ENCODE data around the gene RFK. TPM values are rescaled to one million over a fixed set of nuclear protein-coding genes. Genes with fewer than 3 reads are reported as not detected.
"Not testable (repeated sequence)": the region's sequence is repeated elsewhere in the genome, so short reads cannot be mapped to it uniquely, and the experiment has no call there.

Gene RFK
- 10.1 TPM for polyA plus RNA-seq (2012; ENCODE audit: missing spikeins)

DNA sequence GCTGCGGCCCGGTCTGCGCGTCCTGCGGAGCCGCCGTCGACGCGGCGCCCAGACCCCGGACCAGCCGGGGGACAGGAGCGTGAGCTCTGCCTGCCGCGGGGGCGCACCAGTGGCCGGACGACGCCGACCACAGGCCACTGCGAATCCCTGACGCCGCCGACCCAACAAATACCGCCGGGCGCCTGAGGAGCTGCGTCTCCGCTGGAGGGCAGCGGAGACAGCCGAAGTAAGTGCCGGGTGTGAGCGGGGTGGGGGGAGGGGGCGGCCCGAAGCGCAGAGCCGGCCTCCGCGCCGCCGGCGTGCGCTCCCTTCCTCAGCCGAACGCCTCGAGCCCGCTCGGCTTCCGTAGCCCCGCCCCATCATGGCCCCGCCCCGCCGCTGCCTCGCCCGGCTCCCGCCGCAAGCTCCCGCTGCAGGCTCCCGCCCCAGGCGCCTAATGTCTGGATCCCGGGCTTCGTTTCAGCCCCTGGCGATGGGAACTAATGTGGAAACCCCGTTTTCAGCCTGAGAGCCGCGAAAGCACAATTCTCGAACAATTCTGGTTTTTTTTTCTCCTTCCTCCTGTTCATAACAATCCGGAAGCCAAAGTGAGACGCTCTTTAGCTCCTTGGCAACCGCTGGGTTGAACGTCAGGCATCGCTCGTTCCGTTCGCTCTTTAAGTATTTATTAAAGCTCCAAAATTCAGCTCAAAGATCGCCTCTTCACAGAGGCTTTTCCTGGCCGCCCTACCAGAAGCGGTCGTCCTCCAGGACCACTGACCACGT is at the start of gene RFK:
Gene RFK, minus strand, starts transcription at position 232 of the 765 bp plus-strand sequence. CDS start 255 bp downstream, outside the sequence.
- DNase-seq (ENCODE audit: insufficient read length) (peak; percentile 81), FAIRE-seq (peak; percentile 98)
- TF ChIP-seq POLR2AphosphoS5 (IDR thresholded peaks at IDR 0.05; ENCODE audit: low read depth, low read length) (no peak; the same call in 1 of the 2 replicates), POLR2A (IDR thresholded peaks at IDR 0.05; ENCODE audit: low read depth, low read length) (peak; percentile 63; the same call in 1 of the 2 replicates), TAF1 (IDR thresholded peaks at IDR 0.05; ENCODE audit: borderline replicate concordance, low read depth, low read length) (peak; percentile 75)

DNA sequence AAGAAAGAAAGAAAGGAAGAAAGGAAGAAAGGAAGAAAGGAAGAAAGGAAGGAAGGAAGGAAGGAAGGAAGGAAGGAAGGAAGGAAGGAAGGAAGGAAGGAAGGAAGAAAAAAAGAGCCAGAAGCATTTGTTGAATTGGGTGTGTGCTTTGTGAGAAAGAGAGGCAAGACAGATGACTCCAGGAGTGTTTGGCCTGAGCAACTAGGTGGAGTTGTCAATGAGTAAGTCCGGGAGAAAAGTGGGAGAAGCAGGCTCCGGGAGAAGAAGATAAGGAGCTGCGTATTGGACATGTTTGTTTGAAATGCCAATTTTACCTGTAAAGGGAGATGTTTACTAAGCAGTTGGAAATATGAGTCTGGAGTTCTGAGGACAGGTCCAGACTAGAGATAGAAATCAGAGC is 49.7 kb upstream of the RFK start:
- DNase-seq (ENCODE audit: insufficient read length), result no peak
- TF ChIP-seq POLR2A (IDR thresholded peaks at IDR 0.05; ENCODE audit: low read depth, low read length), result no peak
- TF ChIP-seq POLR2AphosphoS5 (IDR thresholded peaks at IDR 0.05; ENCODE audit: low read depth, low read length), result no peak
- TF ChIP-seq TAF1 (IDR thresholded peaks at IDR 0.05; ENCODE audit: borderline replicate concordance, low read depth, low read length), result no peak
- FAIRE-seq, result no peak

DNA sequence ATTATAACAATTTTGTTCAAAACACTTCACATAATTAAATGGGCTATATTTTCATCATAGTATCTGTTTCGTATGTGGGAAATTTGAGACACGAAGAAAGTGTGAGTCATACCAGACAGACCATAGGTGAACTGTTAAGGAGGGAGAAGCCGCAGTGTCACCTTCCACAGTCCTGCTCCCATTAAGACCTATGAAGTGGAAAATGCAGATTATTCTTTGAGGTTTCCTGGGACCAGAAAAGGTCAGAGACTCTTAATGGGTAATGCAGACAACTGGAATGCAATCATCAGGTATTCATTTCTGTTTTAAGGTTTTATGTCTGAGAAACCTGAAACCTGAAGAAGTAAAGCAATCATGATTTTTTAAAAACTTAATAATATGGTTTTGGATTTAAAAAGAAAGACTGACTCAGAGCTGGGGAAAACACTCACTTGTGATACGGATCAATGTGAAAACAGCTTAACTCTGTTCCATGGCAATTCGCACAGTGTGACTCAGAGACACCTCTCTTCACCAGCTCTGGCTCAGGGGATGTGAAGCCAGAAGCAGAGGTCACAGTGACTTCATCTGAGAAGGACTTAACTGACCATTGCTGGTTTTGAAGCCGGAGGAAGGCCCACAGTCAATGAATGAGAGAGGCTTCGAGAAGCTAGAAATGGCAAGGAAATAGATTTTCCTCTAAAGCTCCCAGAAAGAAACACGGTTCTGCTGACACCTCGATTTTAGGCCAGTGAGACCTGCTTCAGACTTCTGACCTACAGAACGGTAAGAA is 47.5 kb upstream of the RFK start:
- TF ChIP-seq POLR2AphosphoS5 (IDR thresholded peaks at IDR 0.05; ENCODE audit: low read depth, low read length) (no peak), TAF1 (IDR thresholded peaks at IDR 0.05; ENCODE audit: borderline replicate concordance, low read depth, low read length) (no peak), POLR2A (IDR thresholded peaks at IDR 0.05; ENCODE audit: low read depth, low read length) (no peak)
- no peak for DNase-seq (ENCODE audit: insufficient read length)
- peak; percentile 63 for FAIRE-seq

DNA sequence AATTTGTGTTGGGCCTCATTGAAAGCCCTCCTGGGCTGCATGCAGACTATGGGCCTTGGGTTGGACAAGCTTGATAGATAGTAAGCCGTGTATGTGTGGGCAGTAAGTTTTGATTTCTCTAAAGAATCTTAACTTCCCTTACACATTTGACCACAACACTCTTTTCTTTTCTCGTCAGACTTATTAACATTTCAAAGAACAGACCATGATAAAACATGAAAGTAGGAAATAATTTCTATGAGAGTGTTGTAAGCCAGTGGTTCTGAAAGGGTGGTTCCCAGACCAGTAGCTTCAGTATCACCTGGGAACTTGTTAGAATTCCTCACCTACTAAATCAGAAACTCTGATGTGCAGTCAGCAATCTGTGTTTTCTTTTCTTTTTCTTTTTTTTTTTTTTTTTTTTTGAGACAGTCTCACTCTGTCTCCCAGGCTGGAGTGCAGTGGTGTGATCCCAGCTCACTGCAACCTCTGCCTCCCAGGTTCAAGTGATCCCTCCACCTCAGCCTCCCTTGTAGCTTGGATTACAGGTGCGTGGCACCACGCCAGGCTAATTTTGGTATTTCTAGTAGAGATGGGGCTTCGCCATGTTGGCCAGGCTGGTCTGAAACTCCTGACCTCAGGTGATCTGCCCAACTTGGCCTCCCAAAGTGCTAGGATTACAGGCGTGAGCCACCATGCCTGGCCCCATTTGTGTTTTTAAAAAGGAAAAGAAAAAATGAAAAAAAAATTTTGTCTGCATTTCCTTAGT is 44.8 kb upstream of the RFK start:
- TF ChIP-seq POLR2A (IDR thresholded peaks at IDR 0.05; ENCODE audit: low read depth, low read length) (no peak), TAF1 (IDR thresholded peaks at IDR 0.05; ENCODE audit: borderline replicate concordance, low read depth, low read length) (no peak), POLR2AphosphoS5 (IDR thresholded peaks at IDR 0.05; ENCODE audit: low read depth, low read length) (no peak)
- DNase-seq (ENCODE audit: insufficient read length) (no peak), FAIRE-seq (peak; percentile 27)

DNA sequence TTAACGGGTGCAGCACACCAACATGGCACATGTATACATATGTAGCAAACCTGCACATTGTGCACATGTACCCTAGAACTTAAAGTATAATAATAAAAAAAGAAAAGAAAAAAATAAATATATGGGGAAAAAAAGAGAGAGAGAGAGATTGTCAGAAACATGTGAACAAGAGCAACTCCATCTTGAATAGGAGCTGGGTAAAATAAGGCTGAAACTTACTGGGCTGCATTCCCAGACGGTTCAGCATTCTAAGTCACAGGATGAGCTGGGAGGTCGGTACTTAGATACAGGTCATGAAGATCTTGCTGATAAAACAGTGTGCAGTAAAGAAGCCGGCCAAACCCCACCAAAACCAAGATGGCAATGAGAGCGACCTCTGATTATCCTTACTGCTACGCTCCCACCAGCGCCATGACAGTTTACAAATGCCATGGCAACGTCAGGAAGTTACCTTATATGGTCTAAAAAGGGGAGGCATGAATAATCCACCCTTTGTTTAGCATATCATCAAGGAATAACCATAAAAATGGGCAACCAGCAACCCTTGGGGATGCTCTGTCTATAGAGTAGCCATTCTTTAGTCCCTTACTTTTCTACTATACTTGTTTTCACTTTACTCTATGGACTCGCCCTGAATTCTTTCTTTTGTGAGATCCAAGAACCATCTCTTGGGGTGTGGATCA is 42.9 kb upstream of the RFK start:
- FAIRE-seq; DNase-seq (ENCODE audit: insufficient read length): not testable (repeated sequence)

DNA sequence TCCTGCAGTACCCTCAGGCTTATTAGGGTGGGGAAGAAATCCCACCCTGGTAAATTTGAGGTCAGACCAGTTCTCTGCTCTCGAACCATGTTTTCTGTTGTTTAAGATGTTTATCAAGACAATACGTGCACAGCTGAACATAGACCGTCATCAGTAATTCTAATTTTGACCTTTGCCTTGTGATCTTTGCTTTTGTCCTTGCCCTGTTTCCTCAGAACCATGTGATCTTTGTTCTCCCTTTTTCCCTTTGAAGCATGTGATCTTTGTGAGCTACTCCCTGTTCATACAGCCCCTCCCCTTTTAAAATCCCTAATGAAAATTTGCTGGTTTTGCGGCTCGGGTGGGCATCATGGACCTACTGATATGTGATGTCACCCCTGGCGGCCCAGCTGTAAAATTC is 40.7 kb upstream of the RFK start:
- not testable (repeated sequence) for DNase-seq (ENCODE audit: insufficient read length); FAIRE-seq

DNA sequence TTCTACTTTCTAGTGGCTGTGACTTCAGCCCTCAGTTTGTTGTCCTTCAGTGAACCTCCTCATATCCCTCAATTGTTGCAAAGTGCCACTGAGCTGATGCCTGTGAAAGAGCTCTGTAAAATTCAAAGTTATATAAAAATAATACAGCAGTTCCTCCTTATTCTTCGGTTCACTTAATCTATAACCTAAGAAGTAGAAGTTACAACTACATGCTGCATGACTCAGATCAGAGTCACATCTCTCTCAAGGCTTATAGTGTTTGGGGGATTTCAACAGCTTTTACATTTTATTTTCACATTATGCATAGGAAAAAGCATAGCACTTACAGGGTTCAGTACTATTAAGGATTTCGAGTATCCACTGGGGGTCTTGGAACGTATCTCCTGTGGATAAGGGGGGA is 39.6 kb upstream of the RFK start:
- TF ChIP-seq TAF1 (IDR thresholded peaks at IDR 0.05; ENCODE audit: borderline replicate concordance, low read depth, low read length) (no peak), POLR2AphosphoS5 (IDR thresholded peaks at IDR 0.05; ENCODE audit: low read depth, low read length) (no peak), POLR2A (IDR thresholded peaks at IDR 0.05; ENCODE audit: low read depth, low read length) (no peak)
- DNase-seq (ENCODE audit: insufficient read length) (no peak), FAIRE-seq (no peak)

DNA sequence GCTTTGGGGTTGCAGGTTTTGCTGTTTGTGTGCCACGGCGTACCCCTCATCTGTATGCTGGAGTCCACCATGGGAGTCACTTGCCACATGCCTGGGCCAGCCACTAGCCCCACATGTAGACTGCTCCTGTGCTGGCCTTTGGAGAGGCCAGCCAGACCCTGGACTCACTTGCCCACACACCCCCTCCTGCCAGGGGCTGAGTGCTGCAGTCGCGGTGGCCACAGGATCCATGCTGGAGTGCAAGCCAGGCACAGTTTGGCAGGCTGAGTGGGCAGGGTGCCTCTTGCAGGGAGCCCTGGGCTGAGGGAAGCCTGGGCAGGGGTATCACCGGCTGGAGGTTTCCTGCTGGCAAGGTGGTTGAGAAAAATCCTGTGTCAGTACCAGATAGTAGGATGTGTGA is 39.2 kb upstream of the RFK start:
- DNase-seq (ENCODE audit: insufficient read length), result no peak
- no peak for FAIRE-seq
- TF ChIP-seq POLR2A (IDR thresholded peaks at IDR 0.05; ENCODE audit: low read depth, low read length), result no peak
- TF ChIP-seq TAF1 (IDR thresholded peaks at IDR 0.05; ENCODE audit: borderline replicate concordance, low read depth, low read length), result no peak
- no peak for TF ChIP-seq POLR2AphosphoS5 (IDR thresholded peaks at IDR 0.05; ENCODE audit: low read depth, low read length)

DNA sequence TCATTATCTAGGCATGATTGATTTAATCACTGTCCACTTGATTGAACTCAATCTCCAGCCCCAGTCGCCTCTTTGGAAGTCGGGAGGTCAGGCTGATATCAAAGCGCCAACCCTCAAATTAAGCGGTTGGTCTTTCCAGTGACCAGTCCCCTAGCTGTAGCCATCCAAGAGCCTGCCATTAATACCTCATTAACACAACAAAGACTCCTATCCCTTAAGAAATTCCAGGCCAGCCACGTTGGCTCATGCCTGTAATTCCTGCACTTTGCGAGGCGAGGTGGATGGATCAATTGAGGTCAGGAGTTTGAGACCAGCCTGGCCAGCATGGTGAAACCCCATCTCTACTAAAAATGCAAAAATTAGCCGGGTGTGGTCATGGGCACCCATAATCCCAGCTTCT is 37.4 kb upstream of the RFK start:
- DNase-seq (ENCODE audit: insufficient read length), result no peak
- TF ChIP-seq TAF1 (IDR thresholded peaks at IDR 0.05; ENCODE audit: borderline replicate concordance, low read depth, low read length) (no peak), POLR2AphosphoS5 (IDR thresholded peaks at IDR 0.05; ENCODE audit: low read depth, low read length) (no peak), POLR2A (IDR thresholded peaks at IDR 0.05; ENCODE audit: low read depth, low read length) (no peak)
- no peak for FAIRE-seq

DNA sequence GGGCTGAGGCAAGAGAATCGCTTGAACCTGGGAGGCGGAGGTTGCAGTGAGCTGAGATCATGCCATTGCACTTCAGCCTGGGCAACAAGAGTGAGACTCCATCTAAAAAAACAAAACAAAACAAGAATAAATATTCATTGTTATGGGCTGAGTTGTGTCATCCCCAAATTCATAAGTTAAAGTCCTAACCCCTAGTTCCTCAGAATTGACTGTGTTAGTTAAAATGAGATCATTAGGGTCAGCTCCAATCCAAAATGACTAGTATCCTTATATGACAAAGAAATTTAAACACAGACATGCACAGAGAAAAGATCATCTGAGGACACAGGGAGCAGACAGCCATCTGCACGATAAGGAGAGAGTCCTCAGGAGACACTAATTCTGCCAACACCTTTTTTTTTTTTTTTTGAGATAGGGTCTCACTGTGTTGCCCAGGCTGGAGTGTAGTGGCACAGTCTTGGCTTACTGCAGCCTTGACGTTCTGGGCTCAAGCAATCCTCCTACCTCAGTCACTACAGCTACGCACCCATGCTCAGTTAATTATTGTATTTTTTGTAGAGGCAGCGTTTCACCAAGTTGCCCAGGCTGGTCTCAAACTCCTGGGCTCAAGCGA is 32.7 kb upstream of the RFK start:
- no peak for DNase-seq (ENCODE audit: insufficient read length)
- FAIRE-seq, result no peak

More for the DNA sequence above, 32.7 kb upstream of the RFK start:
- no peak for TF ChIP-seq POLR2AphosphoS5 (IDR thresholded peaks at IDR 0.05; ENCODE audit: low read depth, low read length)
- TF ChIP-seq TAF1 (IDR thresholded peaks at IDR 0.05; ENCODE audit: borderline replicate concordance, low read depth, low read length), result no peak

Data from GM12892 (cell line).